Gastroesophageal sphincter (tissue), 3 donors: Measurements from ENCODE around the gene GDF11.

Experiments
- CTCF ChIP-seq, 4 experiments: fragments of 200-600 bp in 2 of 4; fragments of 450-650 bp in 2 of 4; sonication (generic) in 1 of 4; IDR thresholded peaks; one replicate each; pipeline ENCODE4 v1.5.1; 2017 to 2019; ENCODE audit warnings: antibody characterized with exemption in 4 of 4, mild to moderate bottlenecking in 2 of 4, moderate library complexity in 2 of 4
- EP300 ChIP-seq: sonication (generic); formaldehyde crosslinking; IDR thresholded peaks from one replicate; pipeline ENCODE4 v1.6.1; 2017; ENCODE audit warnings: antibody characterized with exemption, mild to moderate bottlenecking
- POLR2A ChIP-seq, 2 donors: fragments of 450-650 bp; IDR thresholded peaks; one replicate each; pipeline ENCODE4 v1.6.1; 2017; ENCODE audit warnings: antibody characterized with exemption in 2 of 2, mild to moderate bottlenecking in 2 of 2, moderate library complexity in 1 of 2

- no peak for TF ChIP-seq EP300
- TF ChIP-seq CTCF (IDR thresholded peaks at IDR 0.05) = peak in 2 of 4 experiments; percentile 25 to 29
- TF ChIP-seq POLR2A (IDR thresholded peaks at IDR 0.05) = peak in 1 of 2 donors; percentile 32
These were observed 26.9 kb upstream of the GDF11 start, which contains the start of gene BLOC1S1 for GRCh38 chr12:55715833-55716581.
